GM20000 (cell line): Measurements from ENCODE around the gene CBL.
A peak's percentile ranks its signal among the peaks of the same experiment; 100 is the strongest.
"Not testable (repeated sequence)": the region's sequence is repeated elsewhere in the genome, so short reads cannot be mapped to it uniquely, and the experiment has no call there.

Experiments
- DNase-seq: peaks from one replicate; pipeline ENCODE4 v3.0.0; 2012; ENCODE audit warnings: low spot score
- TF ChIP-seq, protein P1 (sequence below): IDR thresholded peaks from 2 replicates; pipeline ENCODE4 v1.5.1; 2012; ENCODE audit warnings: mild to moderate bottlenecking, control low read depth; ENCODE audit errors: extremely low read depth, missing control alignments

The CBL gene

DNA sequence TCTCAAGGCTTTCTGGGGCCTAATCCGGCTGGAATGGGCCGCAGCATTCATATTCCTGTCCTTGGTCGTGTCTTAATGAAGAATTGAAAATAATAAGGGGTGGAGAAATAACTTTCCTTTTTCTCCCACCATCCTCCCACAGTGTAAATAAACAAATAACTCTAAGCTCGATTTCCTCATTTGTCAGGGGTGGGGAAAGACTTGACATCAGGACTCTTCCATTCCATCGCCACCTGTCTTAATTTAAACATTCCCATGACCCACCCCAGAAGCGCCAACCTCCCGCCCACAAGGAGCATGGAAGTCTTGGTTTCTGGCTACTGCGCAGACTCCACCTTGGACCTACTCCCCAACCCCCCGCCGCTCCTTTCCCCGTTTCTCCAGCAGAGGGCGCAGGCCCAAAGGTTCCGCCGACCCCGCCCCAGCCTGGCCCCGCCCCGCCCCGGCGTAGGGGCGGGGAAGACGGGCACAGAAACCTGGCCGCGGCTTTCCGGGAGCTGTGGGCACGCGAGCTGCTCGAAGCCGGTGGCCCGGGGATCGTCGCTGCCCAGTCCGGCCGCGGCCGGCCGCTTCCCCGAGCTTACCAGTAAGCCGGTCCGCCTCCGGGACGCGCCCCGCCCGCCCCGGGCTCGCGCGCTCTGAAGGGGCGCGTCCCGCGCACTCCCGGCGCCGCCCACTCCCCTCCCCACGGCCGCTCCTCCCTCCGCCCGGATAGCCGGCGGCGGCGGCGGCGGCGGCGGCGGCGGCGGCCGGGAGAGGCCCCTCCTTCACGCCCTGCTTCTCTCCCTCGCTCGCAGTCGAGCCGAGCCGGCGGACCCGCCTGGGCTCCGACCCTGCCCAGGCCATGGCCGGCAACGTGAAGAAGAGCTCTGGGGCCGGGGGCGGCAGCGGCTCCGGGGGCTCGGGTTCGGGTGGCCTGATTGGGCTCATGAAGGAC is at the start of gene CBL:
CBL (plus strand) TSS at position 766 of the 937 bp plus-strand sequence; CDS start at position 845, 79 bp downstream.
- TF ChIP-seq, protein P1, sequence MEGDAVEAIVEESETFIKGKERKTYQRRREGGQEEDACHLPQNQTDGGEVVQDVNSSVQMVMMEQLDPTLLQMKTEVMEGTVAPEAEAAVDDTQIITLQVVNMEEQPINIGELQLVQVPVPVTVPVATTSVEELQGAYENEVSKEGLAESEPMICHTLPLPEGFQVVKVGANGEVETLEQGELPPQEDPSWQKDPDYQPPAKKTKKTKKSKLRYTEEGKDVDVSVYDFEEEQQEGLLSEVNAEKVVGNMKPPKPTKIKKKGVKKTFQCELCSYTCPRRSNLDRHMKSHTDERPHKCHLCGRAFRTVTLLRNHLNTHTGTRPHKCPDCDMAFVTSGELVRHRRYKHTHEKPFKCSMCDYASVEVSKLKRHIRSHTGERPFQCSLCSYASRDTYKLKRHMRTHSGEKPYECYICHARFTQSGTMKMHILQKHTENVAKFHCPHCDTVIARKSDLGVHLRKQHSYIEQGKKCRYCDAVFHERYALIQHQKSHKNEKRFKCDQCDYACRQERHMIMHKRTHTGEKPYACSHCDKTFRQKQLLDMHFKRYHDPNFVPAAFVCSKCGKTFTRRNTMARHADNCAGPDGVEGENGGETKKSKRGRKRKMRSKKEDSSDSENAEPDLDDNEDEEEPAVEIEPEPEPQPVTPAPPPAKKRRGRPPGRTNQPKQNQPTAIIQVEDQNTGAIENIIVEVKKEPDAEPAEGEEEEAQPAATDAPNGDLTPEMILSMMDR = peak; percentile 65
- DNase-seq = peak; percentile 97

DNA sequence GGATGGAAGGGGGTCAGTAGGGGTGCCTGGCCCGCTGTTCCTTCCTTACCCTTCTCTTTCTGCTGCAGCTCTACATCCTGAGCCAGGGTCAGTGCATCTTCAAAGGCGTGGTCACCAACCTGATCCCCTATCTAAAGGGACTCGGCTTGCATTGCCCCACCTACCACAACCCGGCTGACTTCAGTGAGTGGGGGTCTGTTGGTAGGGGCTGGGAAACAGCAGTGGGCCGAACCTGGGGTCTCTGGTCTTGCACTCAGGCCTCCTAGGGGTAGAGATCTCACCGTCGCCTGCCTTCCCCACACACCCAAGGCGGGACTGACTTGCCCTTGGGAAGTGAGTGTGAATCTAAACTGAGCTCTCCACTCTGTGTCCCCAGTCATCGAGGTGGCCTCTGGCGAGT is 49.6 kb upstream of the CBL start:
- TF ChIP-seq, protein P1 = no peak
- DNase-seq = no peak

DNA sequence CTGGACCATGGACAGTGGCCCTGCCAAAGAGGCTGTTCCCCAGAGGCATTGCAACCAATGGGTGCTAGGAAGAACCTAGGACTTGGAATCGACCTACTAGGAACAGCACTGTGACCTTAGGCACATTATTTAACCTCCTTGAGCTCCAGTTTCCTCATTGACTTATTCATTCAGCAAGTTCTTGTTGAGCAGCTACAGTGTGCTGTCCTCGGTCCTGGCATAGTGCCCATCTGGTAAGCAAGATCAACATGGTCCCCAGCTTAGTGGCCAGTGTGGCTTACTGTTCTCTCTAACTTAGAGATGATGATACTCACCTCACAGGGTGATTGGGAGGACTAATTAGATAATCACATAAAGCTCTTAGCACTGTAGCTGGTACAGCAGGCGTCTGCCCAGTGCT is 49.1 kb upstream of the CBL start:
- DNase-seq = no peak
- TF ChIP-seq, protein P1 = no peak

DNA sequence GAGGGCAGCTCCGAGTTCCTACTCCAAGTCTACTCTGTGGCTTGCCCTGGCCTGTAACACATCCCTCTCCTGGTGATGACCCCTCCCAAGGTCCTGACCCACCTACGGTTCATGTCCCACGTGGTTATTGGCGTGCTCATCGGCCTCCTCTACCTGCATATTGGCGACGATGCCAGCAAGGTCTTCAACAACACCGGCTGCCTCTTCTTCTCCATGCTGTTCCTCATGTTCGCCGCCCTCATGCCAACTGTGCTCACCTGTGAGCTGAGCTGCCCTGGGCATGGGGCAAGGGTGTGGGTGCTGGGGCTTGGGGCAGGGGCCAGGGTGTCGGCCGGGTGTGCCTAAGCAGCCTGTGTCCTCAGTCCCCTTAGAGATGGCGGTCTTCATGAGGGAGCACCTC is 47.7 kb upstream of the CBL start:
- TF ChIP-seq, protein P1 = no peak
- DNase-seq = no peak

DNA sequence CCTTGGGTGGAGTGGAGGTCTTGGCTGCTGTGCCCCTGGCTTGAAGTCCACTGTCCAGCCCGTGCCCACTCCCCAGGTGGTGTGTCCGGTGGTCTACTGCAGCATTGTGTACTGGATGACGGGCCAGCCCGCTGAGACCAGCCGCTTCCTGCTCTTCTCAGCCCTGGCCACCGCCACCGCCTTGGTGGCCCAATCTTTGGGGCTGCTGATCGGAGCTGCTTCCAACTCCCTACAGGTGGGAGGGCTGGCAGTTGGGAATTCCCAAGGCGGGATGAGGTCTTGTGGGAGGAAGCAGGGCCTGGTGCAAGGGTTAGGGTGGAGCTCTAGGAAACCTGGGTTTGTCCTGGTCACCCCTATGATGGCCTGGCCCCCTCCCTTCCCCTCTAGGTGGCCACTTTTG is 46.0 kb upstream of the CBL start:
- TF ChIP-seq, protein P1 = no peak
- DNase-seq = no peak

DNA sequence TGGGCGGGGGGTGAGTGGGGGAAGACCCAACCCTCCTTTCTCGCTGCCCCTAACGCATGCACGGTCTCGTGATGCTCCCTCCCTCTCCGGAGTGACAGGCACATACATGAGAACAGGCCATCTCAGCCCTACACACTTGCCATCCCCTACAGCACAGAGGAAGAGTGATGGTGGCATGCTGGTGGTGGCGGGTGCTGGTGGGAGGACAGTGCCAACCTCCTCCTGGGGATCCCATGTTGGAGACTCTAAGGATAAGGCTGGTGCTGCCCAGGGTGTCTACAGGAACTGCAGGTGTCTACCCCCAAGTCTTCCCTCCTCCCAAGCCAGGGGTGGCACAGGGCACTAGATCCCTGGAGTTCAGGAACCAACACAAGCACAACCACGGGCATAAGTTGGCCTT is 44.3 kb upstream of the CBL start:
- DNase-seq = no peak
- TF ChIP-seq, protein P1 = no peak

DNA sequence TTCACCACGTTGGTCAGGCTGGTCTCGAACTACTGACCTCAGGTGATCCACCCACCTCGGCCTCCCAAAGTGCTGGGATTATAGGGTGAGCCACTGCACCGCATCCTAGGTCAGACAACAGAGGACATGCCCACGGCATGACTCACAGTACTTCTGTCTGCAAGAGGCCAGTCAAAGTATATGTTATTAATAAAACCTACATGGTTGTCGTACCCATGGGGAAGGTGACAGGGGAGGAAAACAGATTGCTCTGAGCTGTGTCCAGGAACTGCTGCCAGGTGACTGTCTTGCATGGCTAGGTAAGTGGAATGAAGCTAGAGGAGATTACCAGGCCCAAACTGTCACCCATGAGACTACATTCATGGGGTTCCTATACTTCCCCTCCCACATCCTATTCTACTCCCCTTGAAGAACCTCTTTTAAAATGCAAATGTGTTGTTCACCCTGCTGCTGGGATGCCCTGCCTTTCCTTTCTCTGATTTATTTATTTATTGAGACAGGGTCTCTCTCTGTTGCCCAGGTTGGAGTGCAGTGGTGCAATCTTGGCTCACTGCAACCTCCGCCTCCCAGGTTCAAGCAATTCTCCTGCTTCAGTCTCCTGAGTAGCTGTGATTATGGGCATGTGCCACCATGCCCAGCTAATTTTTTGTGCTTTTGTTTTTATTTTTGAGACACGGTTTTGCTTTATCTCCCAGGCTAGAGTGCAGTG is 39.6 kb upstream of the CBL start:
- no peak for DNase-seq

DNA sequence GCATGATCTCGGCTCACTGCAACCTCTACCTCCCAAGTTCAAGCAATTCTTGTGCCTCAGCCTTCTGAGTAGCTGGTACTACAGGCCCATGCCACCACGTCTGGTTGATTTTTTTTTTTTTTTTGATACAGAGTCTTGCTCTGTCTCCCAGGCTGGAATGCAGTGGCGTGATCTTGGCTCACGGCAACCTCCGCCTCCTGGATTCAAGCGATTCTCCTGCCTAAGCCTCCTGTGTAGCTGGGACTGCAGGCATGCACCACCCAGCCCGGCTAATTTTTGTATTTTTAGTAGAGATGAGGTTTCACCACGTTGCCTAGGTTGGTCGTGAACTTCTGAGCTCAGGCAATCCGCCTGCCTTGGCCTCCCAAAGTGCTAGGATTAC is 39.1 kb upstream of the CBL start:
- not testable (repeated sequence) for DNase-seq

More for the DNA sequence above, 39.6 kb upstream of the CBL start:
- TF ChIP-seq, protein P1 = no peak
